AG04449 (cell line): ENCODE results near the gene LRP2BP.

Experiments used
- CTCF ChIA-PET: fragments of 350-600 bp; formaldehyde crosslinking; extraction: SDS; loops from one replicate; lab custom pipeline; 2021; ENCODE audit warnings: antibody characterized with exemption; lab: Yijun Ruan, JAX
- POLR2A ChIA-PET: fragments of 400-600, 350-600 bp; formaldehyde crosslinking; extraction: SDS; loops from one replicate; lab custom pipeline; 2020; ENCODE audit warnings: antibody characterized with exemption, inconsistent platforms; lab: Yijun Ruan, JAX
- DNase-seq: peaks from one replicate; pipeline ENCODE4 v3.0.0-alpha.2; 2010; ENCODE audit warnings: low read depth, low spot score
- H3K4me3 ChIP-seq: 2 replicates; pipeline ENCODE4 v1.5.1; 2011; ENCODE audit warnings: low read depth, mild to moderate bottlenecking, control low read depth, low read length
- CTCF ChIP-seq: IDR thresholded peaks from one replicate; pipeline ENCODE4 v1.5.1; 2011; ENCODE audit warnings: mild to moderate bottlenecking, moderate library complexity, low read length, control low read depth, inconsistent platforms; ENCODE audit not compliant: insufficient read depth; ENCODE audit errors: missing control alignments

Gene LRP2BP

GRCh38 chr4:185352741-185353140 is 43.0 kb downstream of the LRP2BP start:
- no peak for DNase-seq
- TF ChIP-seq CTCF, result no peak
- POLR2A ChIA-PET, result no interaction called here
- H3K4me3 ChIP-seq, result no peak overlapping the region
- CTCF ChIA-PET, result no interaction called here

GRCh38 chr4:185352202-185352601 is 43.5 kb downstream of the LRP2BP start:
- ChIA-PET CTCF (no interaction called here), POLR2A (no interaction called here)
- no peak for DNase-seq
- H3K4me3 ChIP-seq, result no peak overlapping the region
- TF ChIP-seq CTCF, result no peak

- no peak overlapping the region for H3K4me3 ChIP-seq
- no peak for DNase-seq
- CTCF ChIA-PET, result interaction anchor here (1.4 kb wide), 1 partner anchor 48 kb away, joined by 3 read pairs; no protein-coding TSS in a partner anchor
- TF ChIP-seq CTCF, result no peak
- POLR2A ChIA-PET, result no interaction called here
Observed at GRCh38 chr4:185351691-185352090, 44.0 kb downstream of the LRP2BP start.

- DNase-seq, result peak; percentile 46
- ChIA-PET POLR2A (no interaction called here), CTCF (no interaction called here)
- TF ChIP-seq CTCF, result no peak
- H3K4me3 ChIP-seq, result no peak overlapping the region
Observed at GRCh38 chr4:185346975-185347601, 48.6 kb downstream of the LRP2BP start.

- ChIA-PET POLR2A (interaction anchor here (0.6 kb wide), 1 partner anchor 71 kb away, joined by 4 read pairs; no protein-coding TSS in a partner anchor), CTCF (no interaction called here)
- no peak for TF ChIP-seq CTCF
- no peak overlapping the region for H3K4me3 ChIP-seq
- no peak for DNase-seq
Observed at GRCh38 chr4:185344743-185345538, 50.8 kb downstream of the LRP2BP start.
